Esophagus muscularis mucosa (tissue), 4 donors: ENCODE results near the gene ABHD16A. TPM values are rescaled to one million over a fixed set of nuclear protein-coding genes. Genes with fewer than 3 reads are reported as not detected.

Source experiments
- DNase-seq: peaks from one replicate; pipeline ENCODE4 v3.0.0-alpha.2; 2017; ENCODE audit errors: extremely low spot score
- H3K27ac ChIP-seq, 4 donors: fragments of 200-600 bp; sonication (generic); replicated peaks in 1 of 4; 1 replicate in 3 of 4; 2 replicates in 1 of 4; pipeline ENCODE4 v1.5.1; 2016 to 2019; ENCODE audit warnings: mild to moderate bottlenecking in 1 of 4
- H3K27me3 ChIP-seq, 4 donors: fragments of 200-600 bp; sonication (generic); one replicate each; pipeline versions ENCODE4 v1.5.1 to v1.6.0; 2016 to 2019
- H3K36me3 ChIP-seq, 4 donors: fragments of 200-600 bp; sonication (generic); one replicate each; pipeline ENCODE4 v1.5.1; 2016 to 2019
- H3K4me1 ChIP-seq, 4 donors: fragments of 200-600 bp; sonication (generic); one replicate each; pipeline ENCODE4 v1.5.1; 2016 to 2019
- H3K4me3 ChIP-seq, 4 donors: fragments of 200-600 bp; sonication (generic); 1 replicate in 2 of 4; 2 replicates in 2 of 4; pipeline ENCODE4 v1.5.1; 2016 to 2019; ENCODE audit warnings: mild to moderate bottlenecking in 4 of 4, moderate library complexity in 1 of 4
- H3K9me3 ChIP-seq, 4 donors: fragments of 200-600 bp; sonication (generic); 1 replicate in 3 of 4; 2 replicates in 1 of 4; pipeline ENCODE4 v1.5.1; 2016 to 2019
- EP300 ChIP-seq: sonication (generic); formaldehyde crosslinking; IDR thresholded peaks from one replicate; pipeline ENCODE4 v1.6.1; 2017; ENCODE audit warnings: antibody characterized with exemption
- POLR2A ChIP-seq: fragments of 450-650 bp; IDR thresholded peaks from one replicate; pipeline ENCODE4 v1.6.1; 2017; ENCODE audit warnings: antibody characterized with exemption, moderate library complexity, mild to moderate bottlenecking, low read depth
- POLR2AphosphoS5 ChIP-seq, 2 donors: sonication (generic); formaldehyde crosslinking; IDR thresholded peaks; one replicate each; pipeline ENCODE4 v1.6.1; 2017; ENCODE audit warnings: antibody characterized with exemption in 2 of 2
- WGBS: methylation state at CpG from one replicate; pipeline ENCODE4 v1.1.5; 2018; 5-methylcytosine and 5-hydroxymethylcytosine counted together
- intact Hi-C: fragments of 100-400 bp; cut with DNase I; formaldehyde crosslinking; loops from one replicate; pipeline ENCODE4 v1.15.1; 2023
- total RNA-seq, 4 donors: library from RNA; depleted of rRNA; stranded (reverse); fragments of >200 nt; gene quantifications; one replicate each; pipeline versions ENCODE4 v1.1.0 to v1.2.1, GENCODE V29; 2016
- TF ChIP-seq, protein P1 (sequence below), 3 experiments: fragments of 200-600 bp in 2 of 3; fragments of 450-650 bp in 1 of 3; sonication (generic) in 2 of 3; IDR thresholded peaks; one replicate each; pipeline ENCODE4 v1.5.1; 2017 to 2019; ENCODE audit warnings: antibody characterized with exemption in 3 of 3, mild to moderate bottlenecking in 2 of 3, moderate library complexity in 1 of 3

Gene ABHD16A
- total RNA-seq, 4 donors from 2014 or later, result 44.9 to 57.9 (median 52.8) TPM

DNA sequence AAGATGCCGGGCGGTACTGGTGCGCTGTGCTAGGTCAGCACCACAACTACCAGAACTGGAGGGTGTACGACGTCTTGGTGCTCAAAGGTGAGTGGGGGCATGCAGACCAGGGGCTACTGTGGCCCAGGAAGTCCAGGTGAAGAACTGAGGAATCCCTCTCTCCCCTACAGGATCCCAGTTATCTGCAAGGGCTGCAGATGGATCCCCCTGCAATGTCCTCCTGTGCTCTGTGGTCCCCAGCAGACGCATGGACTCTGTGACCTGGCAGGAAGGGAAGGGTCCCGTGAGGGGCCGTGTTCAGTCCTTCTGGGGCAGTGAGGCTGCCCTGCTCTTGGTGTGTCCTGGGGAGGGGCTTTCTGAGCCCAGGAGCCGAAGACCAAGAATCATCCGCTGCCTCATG, 4.6 kb upstream of the ABHD16A start:
- WGBS, result 86% methylated on average over 9 of the region's 10 CpGs
- intact Hi-C loops, result no loop called here

DNA sequence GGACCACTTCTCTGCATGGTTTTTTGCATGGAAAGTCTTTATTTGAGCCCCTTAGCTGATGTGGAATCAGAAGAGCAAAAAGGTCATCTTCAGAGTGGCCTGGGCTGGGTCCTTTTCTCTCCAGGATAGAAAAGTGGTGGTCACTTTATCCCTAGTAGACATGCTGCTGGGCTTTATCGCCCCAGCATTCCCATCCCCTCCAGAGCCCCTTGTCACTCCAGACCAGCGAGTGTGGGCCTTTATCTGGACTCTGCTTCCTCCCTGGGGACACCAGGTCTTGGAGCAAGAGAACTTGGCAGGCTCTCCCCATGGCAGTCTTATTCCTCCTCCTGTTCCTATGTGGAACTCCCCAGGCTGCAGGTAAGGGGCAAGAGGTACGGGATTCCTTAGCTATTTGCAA, 3.5 kb upstream of the ABHD16A start, which contains the start of gene LY6G6F:
LY6G6F (plus strand) TSS at position 268 of the 400 bp plus-strand sequence; CDS start at position 309, 41 bp downstream.
- no peaks in the 10 kb centered on the region for H3K9me3 ChIP-seq
- WGBS, result 65% methylated on average over 3 of the region's 3 CpGs
- H3K36me3 ChIP-seq, result no peaks in the 10 kb centered on the region
- H3K4me3 ChIP-seq, result no peak within 1 kb of the TSS
- no peak within 1 kb of the TSS for H3K27ac ChIP-seq
- DNase-seq, result no peak
- TF ChIP-seq POLR2AphosphoS5 (IDR thresholded peaks at IDR 0.05), result no peak
- TF ChIP-seq POLR2A, result no peak
- TF ChIP-seq, protein P1, sequence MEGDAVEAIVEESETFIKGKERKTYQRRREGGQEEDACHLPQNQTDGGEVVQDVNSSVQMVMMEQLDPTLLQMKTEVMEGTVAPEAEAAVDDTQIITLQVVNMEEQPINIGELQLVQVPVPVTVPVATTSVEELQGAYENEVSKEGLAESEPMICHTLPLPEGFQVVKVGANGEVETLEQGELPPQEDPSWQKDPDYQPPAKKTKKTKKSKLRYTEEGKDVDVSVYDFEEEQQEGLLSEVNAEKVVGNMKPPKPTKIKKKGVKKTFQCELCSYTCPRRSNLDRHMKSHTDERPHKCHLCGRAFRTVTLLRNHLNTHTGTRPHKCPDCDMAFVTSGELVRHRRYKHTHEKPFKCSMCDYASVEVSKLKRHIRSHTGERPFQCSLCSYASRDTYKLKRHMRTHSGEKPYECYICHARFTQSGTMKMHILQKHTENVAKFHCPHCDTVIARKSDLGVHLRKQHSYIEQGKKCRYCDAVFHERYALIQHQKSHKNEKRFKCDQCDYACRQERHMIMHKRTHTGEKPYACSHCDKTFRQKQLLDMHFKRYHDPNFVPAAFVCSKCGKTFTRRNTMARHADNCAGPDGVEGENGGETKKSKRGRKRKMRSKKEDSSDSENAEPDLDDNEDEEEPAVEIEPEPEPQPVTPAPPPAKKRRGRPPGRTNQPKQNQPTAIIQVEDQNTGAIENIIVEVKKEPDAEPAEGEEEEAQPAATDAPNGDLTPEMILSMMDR (IDR thresholded peaks at IDR 0.05), result no peak
- no peak for TF ChIP-seq EP300
- intact Hi-C loops, result no loop called here
- H3K4me1 ChIP-seq, result peaks cover 11 to 15% (median 14%) of the 10 kb centered on the region in 4 donors
- H3K27me3 ChIP-seq, result peaks cover 0 to 6% (median 0%) of the 10 kb centered on the region in 4 donors

More for the DNA sequence above, 4.6 kb upstream of the ABHD16A start:
- no peak for DNase-seq
- peaks cover 4 to 8% (median 6%) of the 10 kb centered on the region in 4 donors for H3K4me1 ChIP-seq
- no peaks in the 10 kb centered on the region for H3K9me3 ChIP-seq
- H3K36me3 ChIP-seq, result no peaks in the 10 kb centered on the region
- H3K27me3 ChIP-seq, result peaks cover 0 to 6% (median 0%) of the 10 kb centered on the region in 4 donors
- TF ChIP-seq POLR2A (no peak), EP300 (no peak), POLR2AphosphoS5 (IDR thresholded peaks at IDR 0.05) (no peak)
- TF ChIP-seq, protein P1 (IDR thresholded peaks at IDR 0.05), result no peak
- H3K27ac ChIP-seq, result no peak overlapping the region
- H3K4me3 ChIP-seq, result no peak overlapping the region

DNA sequence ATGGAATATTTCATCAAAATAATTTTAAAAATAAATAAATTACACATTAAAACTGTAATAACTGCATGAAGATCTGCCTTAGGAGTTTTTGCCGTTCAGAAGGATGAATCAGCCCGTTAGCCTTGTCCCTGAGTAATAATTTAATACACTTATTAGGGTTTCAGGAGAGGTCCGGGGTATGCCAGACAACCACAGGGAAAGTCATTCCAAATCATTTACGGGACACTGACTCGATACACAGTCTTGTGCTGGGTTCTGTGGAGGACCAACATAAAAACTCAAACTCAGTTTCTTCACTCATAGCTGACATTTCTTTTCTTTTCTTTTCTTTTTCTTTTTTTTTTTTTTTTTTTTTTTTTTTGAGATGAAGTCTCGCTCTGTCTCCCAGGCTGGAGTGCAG, 2.8 kb upstream of the ABHD16A start:
- H3K27me3 ChIP-seq, result peaks cover 0 to 6% (median 0%) of the 10 kb centered on the region in 4 donors
- H3K36me3 ChIP-seq, result peaks cover 0 to 2% (median under 1%) of the 10 kb centered on the region in 4 donors
- WGBS, result 86% methylated on average over 6 of the region's 6 CpGs
- TF ChIP-seq EP300 (no peak), POLR2A (no peak), POLR2AphosphoS5 (IDR thresholded peaks at IDR 0.05) (no peak)
- TF ChIP-seq, protein P1 (IDR thresholded peaks at IDR 0.05), result no peak
- H3K4me3 ChIP-seq, result no peak overlapping the region
- peaks cover 18 to 22% (median 21%) of the 10 kb centered on the region in 4 donors for H3K4me1 ChIP-seq
- no peaks in the 10 kb centered on the region for H3K9me3 ChIP-seq
- intact Hi-C loops, result no loop called here
- H3K27ac ChIP-seq, result no peak overlapping the region
- no peak for DNase-seq

DNA sequence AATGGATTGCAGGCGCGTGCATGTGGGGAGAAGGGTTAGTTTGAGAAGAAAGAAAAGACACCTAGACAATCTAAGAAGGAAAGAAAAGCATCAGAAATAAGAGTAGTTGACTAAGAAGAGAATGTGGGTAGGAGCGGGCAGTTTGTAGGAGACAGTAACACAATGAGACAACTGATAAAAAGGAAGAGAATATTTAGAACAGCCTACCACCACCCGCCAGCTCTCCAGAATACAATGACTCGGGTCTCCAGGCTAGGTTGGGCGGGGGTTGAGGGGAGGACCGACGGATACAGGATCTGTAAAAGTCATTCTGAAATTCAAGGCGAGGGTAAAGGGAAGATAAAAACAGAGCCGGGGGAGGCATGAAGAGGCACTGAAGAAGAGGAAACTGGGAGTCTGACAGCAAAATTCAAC, 712 bp downstream of the ABHD16A start:
- peak overlapping the region; percentile 64 to 86 (median 80) for H3K4me3 ChIP-seq
- intact Hi-C loops, result no loop called here
- under 1% methylated on average over 10 of the region's 10 CpGs for WGBS

More for the DNA sequence above, 712 bp downstream of the ABHD16A start:
- Histone ChIP-seq H3K4me1 (peaks cover 21 to 45% (median 32%) of the 10 kb centered on the region in 4 donors), H3K27me3 (no peaks in the 10 kb centered on the region), H3K27ac (peak overlapping the region; percentile 90 to 99 (median 97)), H3K9me3 (no peaks in the 10 kb centered on the region), H3K36me3 (peaks cover 12 to 36% (median 22%) of the 10 kb centered on the region in 4 donors)
- DNase-seq, result no peak
- TF ChIP-seq POLR2A (no peak), EP300 (no peak)
- TF ChIP-seq, protein P1 (IDR thresholded peaks at IDR 0.05), result no peak
